H9 (cell line): ENCODE results near the gene CSMD2. TPM values are rescaled to one million over a fixed set of nuclear protein-coding genes. Genes with fewer than 3 reads are reported as not detected.

Experiments
- DNase-seq: peaks from one replicate; pipeline ENCODE4 v3.0.0-alpha.2; 2017
- H2AFZ ChIP-seq: one replicate; pipeline ENCODE4 v1.6.1; 2013; ENCODE audit warnings: mild to moderate bottlenecking, low read length, control low read depth, moderate library complexity
- H2AK5ac ChIP-seq: 2 replicates; pipeline ENCODE4 v1.6.1; 2013; ENCODE audit warnings: low read length, control low read depth, mixed read lengths; ENCODE audit not compliant: insufficient read length
- H2BK120ac ChIP-seq: one replicate; pipeline ENCODE4 v1.6.1; 2013; ENCODE audit warnings: low read depth, mild to moderate bottlenecking, low read length, control low read depth, inconsistent platforms; ENCODE audit not compliant: poor library complexity, severe bottlenecking
- H2BK12ac ChIP-seq: 2 replicates; pipeline ENCODE4 v1.6.1; 2013; ENCODE audit warnings: low read length, control low read depth, mixed read lengths, low read depth; ENCODE audit not compliant: insufficient read length
- H2BK15ac ChIP-seq: 2 replicates; pipeline ENCODE4 v1.6.1; 2013; ENCODE audit warnings: low read depth, low read length, control low read depth
- H2BK20ac ChIP-seq: one replicate; pipeline ENCODE4 v1.6.1; 2013; ENCODE audit warnings: low read depth, mild to moderate bottlenecking, low read length, control low read depth, inconsistent platforms; ENCODE audit not compliant: poor library complexity, severe bottlenecking
- H2BK5ac ChIP-seq: 2 replicates; pipeline ENCODE4 v1.6.1; 2013; ENCODE audit warnings: low read length, control low read depth, mixed read lengths; ENCODE audit not compliant: insufficient read length
- H3K14ac ChIP-seq: 2 replicates; pipeline ENCODE4 v1.6.1; 2013; ENCODE audit warnings: low read length, control low read depth; ENCODE audit not compliant: insufficient read depth
- H3K18ac ChIP-seq: 2 replicates; pipeline ENCODE4 v1.6.1; 2013; ENCODE audit warnings: low read depth, mild to moderate bottlenecking, mixed read lengths, low read length, control low read depth; ENCODE audit not compliant: insufficient read length
- H3K23ac ChIP-seq: 2 replicates; pipeline ENCODE4 v1.6.1; 2013; ENCODE audit warnings: low read length, control low read depth, mixed read lengths, low read depth; ENCODE audit not compliant: insufficient read length
- H3K23me2 ChIP-seq: 2 replicates; pipeline ENCODE4 v1.6.1; 2013; ENCODE audit warnings: low read depth, mild to moderate bottlenecking, mixed read lengths, low read length, control low read depth; ENCODE audit not compliant: insufficient read length, poor library complexity, severe bottlenecking
- H3K27ac ChIP-seq: 2 replicates; pipeline ENCODE4 v1.5.1; 2013; ENCODE audit warnings: low read length, control low read depth, mixed read lengths, low read depth; ENCODE audit not compliant: insufficient read length
- H3K27me3 ChIP-seq: 2 replicates; pipeline ENCODE4 v1.6.1; 2013; ENCODE audit warnings: low read length, control low read depth, inconsistent platforms; ENCODE audit not compliant: insufficient read depth
- H3K4ac ChIP-seq: 2 replicates; pipeline ENCODE4 v1.6.1; 2013; ENCODE audit warnings: low read depth, mild to moderate bottlenecking, control low read depth, inconsistent platforms, low read length, moderate library complexity
- H3K4me1 ChIP-seq: 2 replicates; pipeline ENCODE4 v1.6.1; 2013; ENCODE audit warnings: low read length, control low read depth, inconsistent platforms; ENCODE audit not compliant: insufficient read depth
- H3K4me2 ChIP-seq: 2 replicates; pipeline ENCODE4 v1.6.1; 2013; ENCODE audit warnings: low read length, control low read depth, mixed read lengths; ENCODE audit not compliant: insufficient read length, insufficient read depth
- H3K56ac ChIP-seq: 2 replicates; pipeline ENCODE4 v1.6.1; 2013; ENCODE audit warnings: low read depth, mild to moderate bottlenecking, mixed read lengths, low read length, control low read depth; ENCODE audit not compliant: insufficient read length
- H3K79me1 ChIP-seq: 2 replicates; pipeline ENCODE4 v1.6.1; 2013; ENCODE audit warnings: low read depth, mild to moderate bottlenecking, moderate library complexity, low read length, control low read depth, inconsistent platforms; ENCODE audit not compliant: insufficient read depth, poor library complexity, severe bottlenecking
- H3K79me2 ChIP-seq: 2 replicates; pipeline ENCODE4 v1.6.1; 2013; ENCODE audit warnings: low read length, control low read depth, inconsistent platforms; ENCODE audit not compliant: insufficient read depth
- H3K9ac ChIP-seq: 2 replicates; pipeline ENCODE4 v1.6.1; 2013; ENCODE audit warnings: low read length, control low read depth, mixed read lengths; ENCODE audit not compliant: insufficient read length; ENCODE audit errors: extremely low read depth
- H3K9me3 ChIP-seq: one replicate; pipeline ENCODE4 v1.6.1; 2013; ENCODE audit warnings: low read depth, low read length, inconsistent platforms; ENCODE audit not compliant: control insufficient read depth
- H3T11ph ChIP-seq: one replicate; pipeline ENCODE4 v1.6.1; 2013; ENCODE audit warnings: mild to moderate bottlenecking, low read length, control low read depth, inconsistent platforms
- H4K20me1 ChIP-seq: one replicate; pipeline ENCODE4 v1.6.1; 2013; ENCODE audit not compliant: control insufficient read depth, insufficient read length, insufficient read depth
- H4K5ac ChIP-seq: 2 replicates; pipeline ENCODE4 v1.6.1; 2013; ENCODE audit warnings: low read depth, mild to moderate bottlenecking, mixed read lengths, low read length, control low read depth; ENCODE audit not compliant: insufficient read length
- H4K8ac ChIP-seq: replicated peaks from 2 replicates; pipeline ENCODE4 v1.6.1; 2013; ENCODE audit warnings: low read length, control low read depth, mixed read lengths, low read depth; ENCODE audit not compliant: insufficient read length
- H4K91ac ChIP-seq: 2 replicates; pipeline ENCODE4 v1.6.1; 2013; ENCODE audit warnings: low read depth, mild to moderate bottlenecking, moderate library complexity, mixed read lengths, low read length, control low read depth; ENCODE audit not compliant: insufficient read length
- H3K27ac Mint-ChIP-seq, 3 experiments: 2 replicates in 2 of 3; 3 replicates in 1 of 3; pipeline ENCODE4 v1.8.0; 2020 to 2021; ENCODE audit warnings: mixed read lengths in 3 of 3, mild to moderate bottlenecking in 1 of 3, moderate library complexity in 1 of 3
- H3K27me3 Mint-ChIP-seq: 2 replicates; pipeline ENCODE4 v1.8.0; 2021; ENCODE audit warnings: low read depth, mild to moderate bottlenecking, moderate library complexity, mixed read lengths
- H3K36me3 Mint-ChIP-seq, 3 experiments: 2 replicates in 2 of 3; 3 replicates in 1 of 3; pipeline ENCODE4 v1.8.0; 2020 to 2021; ENCODE audit warnings: low read depth in 3 of 3, mixed read lengths in 3 of 3; ENCODE audit not compliant: insufficient read depth in 1 of 3
- H3K4me1 Mint-ChIP-seq, 2 experiments: 2 replicates each; pipeline ENCODE4 v1.8.0; 2020; ENCODE audit warnings: mixed read lengths in 2 of 2
- H3K4me3 Mint-ChIP-seq, 2 experiments: 2 replicates in 1 of 2; 3 replicates in 1 of 2; pipeline ENCODE4 v1.8.0; 2020 to 2021; ENCODE audit warnings: mild to moderate bottlenecking in 2 of 2, mixed read lengths in 2 of 2, moderate library complexity in 1 of 2
- H3K9me3 Mint-ChIP-seq, 2 experiments: 2 replicates in 1 of 2; 3 replicates in 1 of 2; pipeline ENCODE4 v1.8.0; 2020; ENCODE audit warnings: mild to moderate bottlenecking in 2 of 2, mixed read lengths in 2 of 2, moderate library complexity in 1 of 2
- CTCF ChIP-seq: fragments of 200-600 bp; sonication (generic); conservative IDR thresholded peaks from 3 replicates; pipeline ENCODE4 v1.8.0; 2021; ENCODE audit warnings: antibody characterized with exemption, mild to moderate bottlenecking
- WGBS: extraction: QIAGEN DNeasy Blood & Tissue Kit; methylation state at CpG from one replicate; pipeline ENCODE4 v1.1.7; 2013; ENCODE audit warnings: missing lambda C conversion rate, low lambda C conversion rate, mixed read lengths; ENCODE audit not compliant: insufficient read length; ENCODE audit errors: extremely low coverage; 5-methylcytosine and 5-hydroxymethylcytosine counted together
- total RNA-seq: library from RNA; stranded (reverse); gene quantifications from 2 replicates; pipeline ENCODE4 v1.2.1, GENCODE V29; 2021

Gene CSMD2
- total RNA-seq, 1 experiment from 2014 or later, result 6.4 TPM

GRCh38 chr1:34130306-34130705, 34.7 kb downstream of the CSMD2 start:
- Mint-ChIP-seq H3K27ac (no peak overlapping the region; a peak in 2 of 7 replicates), H3K9me3 (no peaks in the 10 kb centered on the region), H3K36me3 (peaks cover 1 to 13% (median 2%) of the 10 kb centered on the region in 3 experiments; a peak in 4 of 7 replicates), H3K27me3 (no peaks in the 10 kb centered on the region), H3K4me3 (no peak overlapping the region), H3K4me1 (no peaks in the 10 kb centered on the region; a peak in 1 of 4 replicates)
- no peak overlapping the region for H2BK12ac ChIP-seq
- no peak overlapping the region for H2BK20ac ChIP-seq
- H3K27me3 ChIP-seq, result no peaks in the 10 kb centered on the region
- no peaks in the 10 kb centered on the region for H3K4me1 ChIP-seq
- H3K56ac ChIP-seq, result no peak overlapping the region
- no peaks in the 10 kb centered on the region; the same call in 1 of the 2 replicates for H3K79me2 ChIP-seq
- H3T11ph ChIP-seq, result no peak overlapping the region
- no peak overlapping the region for H2BK15ac ChIP-seq
- H2AFZ ChIP-seq, result no peak overlapping the region
- H2BK120ac ChIP-seq, result no peak overlapping the region
- H3K4ac ChIP-seq, result no peak overlapping the region
- H2AK5ac ChIP-seq, result no peak overlapping the region
- no peaks in the 10 kb centered on the region for H4K20me1 ChIP-seq
- no peak overlapping the region for H3K23ac ChIP-seq
- no peak for TF ChIP-seq CTCF
- WGBS, result no CpG with 5 or more reads among the region's 5 CpGs
- H3K27ac ChIP-seq, result no peak overlapping the region
- no peaks in the 10 kb centered on the region for H3K9me3 ChIP-seq
- no peak overlapping the region for H3K4me2 ChIP-seq
- no peak for DNase-seq
- H4K8ac ChIP-seq, result no peak overlapping the region
- H4K5ac ChIP-seq, result no peak overlapping the region
- no peak overlapping the region for H2BK5ac ChIP-seq
- H4K91ac ChIP-seq, result no peak overlapping the region
- no peak overlapping the region for H3K9ac ChIP-seq
- H3K18ac ChIP-seq, result no peak overlapping the region
- no peaks in the 10 kb centered on the region for H3K23me2 ChIP-seq
- H3K14ac ChIP-seq, result no peak overlapping the region
- H3K79me1 ChIP-seq, result no peaks in the 10 kb centered on the region
